Heart left ventricle (tissue), 13 donors: Measurements from ENCODE around the gene PRKG1.

Experiments
- CTCF ChIP-seq, 12 donors: fragments of 200-600 bp; sonication (generic) in 4 of 12; IDR thresholded peaks; one replicate each; pipeline versions ENCODE4 v1.5.0 to v1.8.0; 2018 to 2022; ENCODE audit warnings: antibody characterized with exemption in 12 of 12, mild to moderate bottlenecking in 5 of 12
- POLR2A ChIP-seq, 2 donors: fragments of 450-650 bp; IDR thresholded peaks; one replicate each; pipeline ENCODE4 v1.6.1; 2017; ENCODE audit warnings: antibody characterized with exemption in 2 of 2, mild to moderate bottlenecking in 2 of 2, moderate library complexity in 2 of 2
- donor health status: ischemic (EF 13 %, LVEDD 7.1; RV severe dilation, severe dysfunction).
- donor health status: DM: no; HTN: yes; CAD: no.
- donor health status: DM: no; HTN: no; CAD: no.
- donor health status: ischemic (EF 25% LVEDD 6.9; RV normal size, moderate dysfunction).
- donor health status: ischemic (EF 25% LVEDD 5.7; RV mildly dilated, moderate dysfunction).
- donor health status: ischemic (EF 35%, LVEDD 5.7; RV mildly dilated, moderate dysfunction).
- donor health status: nonischemic (EF 11% LVEDD 7.7; RV severe dilation, severe dysfunction).
- donor health status: DM: yes; HTN: yes; CAD: no.
- donor health status: PGD.
- donor health status: ischemic (EF 29% LVEDD 5.4; RV normal size, mild dysfunction).
- donor health status: nonischemic (EF 23%, LVEDD 6.1; RV moderate dilation, normal function).

- TF ChIP-seq CTCF (IDR thresholded peaks at IDR 0.05) (no peak), POLR2A (IDR thresholded peaks at IDR 0.05) (no peak)
Observed at GRCh38 chr10:51405580-51406351, 331.5 kb downstream of the PRKG1 start.
